GM23338 (cell line): ENCODE results near the gene PRC1.

Experiments
- POLR2AphosphoS5 ChIP-seq: IDR thresholded peaks from 2 replicates; pipeline ENCODE4 v1.6.1; 2016; ENCODE audit warnings: antibody characterized with exemption, low read depth
- TF ChIP-seq, protein P1 (sequence below), 2 experiments: fragments of 200-600 bp in 1 of 2; sonication (generic) in 1 of 2; conservative IDR thresholded peaks; 2 replicates each; pipeline versions ENCODE4 v1.5.1 to v1.6.1; 2016 to 2017; ENCODE audit warnings: antibody characterized with exemption in 2 of 2, low read depth in 2 of 2, mild to moderate bottlenecking in 2 of 2, moderate library complexity in 1 of 2
- TF ChIP-seq, protein P2 (sequence below): IDR thresholded peaks from one replicate; pipeline ENCODE4 v1.6.1; 2018; ENCODE audit warnings: antibody characterized with exemption; ENCODE audit not compliant: unreplicated experiment

DNA sequence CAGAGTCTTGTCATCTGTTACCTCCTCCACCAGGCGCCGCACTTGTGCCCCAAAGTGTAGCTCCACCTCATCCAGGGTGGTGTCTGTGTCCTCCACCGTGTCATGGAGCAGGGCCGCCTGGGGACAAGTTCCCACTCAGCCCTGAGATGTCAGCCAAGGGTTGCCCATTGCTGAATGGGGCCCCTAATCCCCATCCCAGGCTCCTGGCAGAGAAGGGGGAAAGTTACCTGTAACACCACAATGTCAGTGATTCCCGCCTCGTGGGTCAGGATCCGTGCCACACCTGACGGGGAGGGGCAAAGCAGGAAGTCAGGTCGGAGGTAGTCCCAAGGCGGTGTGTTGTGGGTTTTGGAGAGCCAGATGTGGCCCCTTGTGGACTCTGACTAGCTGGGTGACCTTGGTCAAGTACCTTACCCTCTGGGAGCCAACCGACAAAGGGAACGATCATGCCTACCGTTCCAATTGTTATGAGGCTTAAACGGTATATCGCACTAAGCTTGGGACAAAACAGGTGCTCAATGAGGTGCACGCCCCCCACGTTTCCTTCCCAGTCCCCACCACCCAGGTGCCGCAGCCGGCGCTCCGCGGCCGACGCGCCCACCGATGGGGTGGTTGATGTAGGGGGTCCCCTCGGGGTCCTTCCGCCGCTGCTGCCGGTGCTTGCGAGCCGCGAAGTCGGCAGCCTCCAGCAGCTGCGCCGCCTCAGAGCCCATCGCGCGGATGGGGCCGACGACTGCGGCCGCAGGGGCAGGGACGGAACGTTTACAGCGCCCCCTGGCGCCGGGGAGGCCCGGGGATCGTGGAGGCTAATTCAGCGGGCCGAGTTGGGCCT, 62.3 kb downstream of the PRC1 start, which contains the start of gene HDDC3:
- peak; percentile 83 for TF ChIP-seq POLR2AphosphoS5
- TF ChIP-seq, protein P1, sequence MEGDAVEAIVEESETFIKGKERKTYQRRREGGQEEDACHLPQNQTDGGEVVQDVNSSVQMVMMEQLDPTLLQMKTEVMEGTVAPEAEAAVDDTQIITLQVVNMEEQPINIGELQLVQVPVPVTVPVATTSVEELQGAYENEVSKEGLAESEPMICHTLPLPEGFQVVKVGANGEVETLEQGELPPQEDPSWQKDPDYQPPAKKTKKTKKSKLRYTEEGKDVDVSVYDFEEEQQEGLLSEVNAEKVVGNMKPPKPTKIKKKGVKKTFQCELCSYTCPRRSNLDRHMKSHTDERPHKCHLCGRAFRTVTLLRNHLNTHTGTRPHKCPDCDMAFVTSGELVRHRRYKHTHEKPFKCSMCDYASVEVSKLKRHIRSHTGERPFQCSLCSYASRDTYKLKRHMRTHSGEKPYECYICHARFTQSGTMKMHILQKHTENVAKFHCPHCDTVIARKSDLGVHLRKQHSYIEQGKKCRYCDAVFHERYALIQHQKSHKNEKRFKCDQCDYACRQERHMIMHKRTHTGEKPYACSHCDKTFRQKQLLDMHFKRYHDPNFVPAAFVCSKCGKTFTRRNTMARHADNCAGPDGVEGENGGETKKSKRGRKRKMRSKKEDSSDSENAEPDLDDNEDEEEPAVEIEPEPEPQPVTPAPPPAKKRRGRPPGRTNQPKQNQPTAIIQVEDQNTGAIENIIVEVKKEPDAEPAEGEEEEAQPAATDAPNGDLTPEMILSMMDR (conservative IDR thresholded peaks at IDR 0.05; ENCODE audit: low read depth in 2 of 2) = peak; percentile 82 to 89
- TF ChIP-seq, protein P2, sequence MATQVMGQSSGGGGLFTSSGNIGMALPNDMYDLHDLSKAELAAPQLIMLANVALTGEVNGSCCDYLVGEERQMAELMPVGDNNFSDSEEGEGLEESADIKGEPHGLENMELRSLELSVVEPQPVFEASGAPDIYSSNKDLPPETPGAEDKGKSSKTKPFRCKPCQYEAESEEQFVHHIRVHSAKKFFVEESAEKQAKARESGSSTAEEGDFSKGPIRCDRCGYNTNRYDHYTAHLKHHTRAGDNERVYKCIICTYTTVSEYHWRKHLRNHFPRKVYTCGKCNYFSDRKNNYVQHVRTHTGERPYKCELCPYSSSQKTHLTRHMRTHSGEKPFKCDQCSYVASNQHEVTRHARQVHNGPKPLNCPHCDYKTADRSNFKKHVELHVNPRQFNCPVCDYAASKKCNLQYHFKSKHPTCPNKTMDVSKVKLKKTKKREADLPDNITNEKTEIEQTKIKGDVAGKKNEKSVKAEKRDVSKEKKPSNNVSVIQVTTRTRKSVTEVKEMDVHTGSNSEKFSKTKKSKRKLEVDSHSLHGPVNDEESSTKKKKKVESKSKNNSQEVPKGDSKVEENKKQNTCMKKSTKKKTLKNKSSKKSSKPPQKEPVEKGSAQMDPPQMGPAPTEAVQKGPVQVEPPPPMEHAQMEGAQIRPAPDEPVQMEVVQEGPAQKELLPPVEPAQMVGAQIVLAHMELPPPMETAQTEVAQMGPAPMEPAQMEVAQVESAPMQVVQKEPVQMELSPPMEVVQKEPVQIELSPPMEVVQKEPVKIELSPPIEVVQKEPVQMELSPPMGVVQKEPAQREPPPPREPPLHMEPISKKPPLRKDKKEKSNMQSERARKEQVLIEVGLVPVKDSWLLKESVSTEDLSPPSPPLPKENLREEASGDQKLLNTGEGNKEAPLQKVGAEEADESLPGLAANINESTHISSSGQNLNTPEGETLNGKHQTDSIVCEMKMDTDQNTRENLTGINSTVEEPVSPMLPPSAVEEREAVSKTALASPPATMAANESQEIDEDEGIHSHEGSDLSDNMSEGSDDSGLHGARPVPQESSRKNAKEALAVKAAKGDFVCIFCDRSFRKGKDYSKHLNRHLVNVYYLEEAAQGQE = no peak
